BLaER1 treated with 17β-estradiol and CSF1 and Interleukin-3, amounts not matched to agents 10 nM and 100 nM (cell line): ENCODE measurements around the gene ZNF730.
"Not testable (repeated sequence)": the region's sequence is repeated elsewhere in the genome, so short reads cannot be mapped to it uniquely, and the experiment has no call there.

Source experiments
- H3K27ac ChIP-seq, 11 experiments: shearing (Covaris generic); formaldehyde crosslinking; 2 replicates each; pipeline ENCODE4 v1.8.1; 2022
- H3K27me3 ChIP-seq, 11 experiments: shearing (Covaris generic); formaldehyde crosslinking; 2 replicates each; pipeline ENCODE4 v1.8.1; 2022
- H3K36me3 ChIP-seq, 11 experiments: shearing (Covaris generic); formaldehyde crosslinking; 2 replicates each; pipeline ENCODE4 v1.8.1; 2022
- H3K4me1 ChIP-seq, 10 experiments: shearing (Covaris generic); formaldehyde crosslinking; 2 replicates each; pipeline ENCODE4 v1.8.1; 2022
- H3K4me2 ChIP-seq, 11 experiments: shearing (Covaris generic); formaldehyde crosslinking; 2 replicates each; pipeline ENCODE4 v1.8.1; 2022
- H3K4me3 ChIP-seq, 10 experiments: shearing (Covaris generic); formaldehyde crosslinking; 2 replicates each; pipeline ENCODE4 v1.8.1; 2022
- H3K9ac ChIP-seq, 11 experiments: shearing (Covaris generic); formaldehyde crosslinking; 2 replicates each; pipeline ENCODE4 v1.8.1; 2022
- H3K9me3 ChIP-seq, 11 experiments: shearing (Covaris generic); formaldehyde crosslinking; replicated peaks in 1 of 11; 2 replicates each; pipeline ENCODE4 v1.8.1; 2022
- H4K20me1 ChIP-seq, 11 experiments: shearing (Covaris generic); formaldehyde crosslinking; 2 replicates each; pipeline ENCODE4 v1.8.1; 2022
- Cebpa-rat ChIP-seq, 11 experiments: shearing (Covaris generic); IDR thresholded peaks; 2 replicates each; pipeline ENCODE4 v1.8.1; 2022

The ZNF730 gene

GRCh38 chr19:23116802-23117571 is at the start of gene ZNF730:
TSS of gene ZNF730 (plus strand) at chr19:23117025. CDS start at chr19:23117174, 149 bp downstream.
- Histone ChIP-seq H3K9me3 (peaks cover 25 to 43% (median 35%) of the 10 kb centered on the region in 11 experiments), H3K4me1 (peaks cover 0 to 10% (median 4%) of the 10 kb centered on the region in 10 experiments; a peak in 7 of 20 replicates), H3K36me3 (peaks cover 6 to 53% (median 39%) of the 10 kb centered on the region in 11 experiments), H3K27me3 (no peaks in the 10 kb centered on the region), H3K27ac (peak within 1 kb of the TSS in 10 of 11 experiments; percentile 63 to 89 (median 84); a peak in 21 of 22 replicates), H3K4me2 (peak within 1 kb of the TSS; percentile 54 to 82 (median 65)), H4K20me1 (no peaks in the 10 kb centered on the region), H3K4me3 (peak within 1 kb of the TSS; percentile 62 to 76 (median 70)), H3K9ac (peak within 1 kb of the TSS; percentile 72 to 89 (median 86); a peak in 21 of 22 replicates)
- TF ChIP-seq Cebpa-rat (IDR thresholded peaks at IDR 0.05) = no peak

- no peak overlapping the region for H3K27ac ChIP-seq
- no peak for TF ChIP-seq Cebpa-rat (IDR thresholded peaks at IDR 0.05)
- no peaks in the 10 kb centered on the region for H3K27me3 ChIP-seq
- H4K20me1 ChIP-seq = no peaks in the 10 kb centered on the region
- no peak overlapping the region for H3K4me2 ChIP-seq
- no peak overlapping the region for H3K9ac ChIP-seq
- H3K9me3 ChIP-seq = peaks cover 43 to 75% (median 63%) of the 10 kb centered on the region in 11 experiments
- H3K36me3 ChIP-seq = no peaks in the 10 kb centered on the region
- H3K4me3 ChIP-seq = no peak overlapping the region; a peak in 1 of 20 replicates
- no peaks in the 10 kb centered on the region for H3K4me1 ChIP-seq
Observed at GRCh38 chr19:23070353-23071146, 46.3 kb upstream of the ZNF730 start.

GRCh38 chr19:23071147-23071511 is 45.7 kb upstream of the ZNF730 start:
- Histone ChIP-seq H3K36me3 (peaks cover 0 to 1% (median 0%) of the 10 kb centered on the region in 11 experiments; a peak in 1 of 22 replicates), H3K4me2 (no peak overlapping the region), H3K9me3 (peaks cover 43 to 75% (median 63%) of the 10 kb centered on the region in 11 experiments), H4K20me1 (no peaks in the 10 kb centered on the region), H3K27ac (no peak overlapping the region), H3K27me3 (no peaks in the 10 kb centered on the region), H3K4me1 (peaks cover 0 to 5% (median 3%) of the 10 kb centered on the region in 10 experiments; a peak in 8 of 20 replicates), H3K9ac (no peak overlapping the region), H3K4me3 (no peak overlapping the region)
- TF ChIP-seq Cebpa-rat (IDR thresholded peaks at IDR 0.05) = no peak

GRCh38 chr19:23075031-23075733 is 41.6 kb upstream of the ZNF730 start:
- Histone ChIP-seq H3K9ac (peak overlapping the region; percentile 83 to 99 (median 95)), H3K9me3 (peaks cover 47 to 88% (median 84%) of the 10 kb centered on the region in 11 experiments), H3K4me2 (peak overlapping the region; percentile 74 to 87 (median 78)), H4K20me1 (no peaks in the 10 kb centered on the region), H3K27me3 (no peaks in the 10 kb centered on the region), H3K4me1 (peaks cover 0 to 12% (median 9%) of the 10 kb centered on the region in 10 experiments; a peak in 9 of 20 replicates), H3K4me3 (peak overlapping the region; percentile 84 to 99 (median 91)), H3K36me3 (peaks cover 0 to 42% (median 38%) of the 10 kb centered on the region in 11 experiments; a peak in 19 of 22 replicates), H3K27ac (peak overlapping the region; percentile 15 to 97 (median 93); a peak in 21 of 22 replicates)
- no peak for TF ChIP-seq Cebpa-rat (IDR thresholded peaks at IDR 0.05)

- not testable (repeated sequence) for H3K4me2 ChIP-seq
Observed at GRCh38 chr19:23077776-23078175, 39.0 kb upstream of the ZNF730 start.

GRCh38 chr19:23093832-23094231 is 23.0 kb upstream of the ZNF730 start:
- Histone ChIP-seq H3K4me1 (no peaks in the 10 kb centered on the region), H3K9me3 (peaks cover 77 to 96% (median 87%) of the 10 kb centered on the region in 11 experiments), H3K27me3 (no peaks in the 10 kb centered on the region), H3K4me2 (no peak overlapping the region), H3K4me3 (no peak overlapping the region), H3K27ac (no peak overlapping the region), H4K20me1 (no peaks in the 10 kb centered on the region), H3K36me3 (peaks cover 79 to 100% (median 100%) of the 10 kb centered on the region in 11 experiments), H3K9ac (no peak overlapping the region)
- TF ChIP-seq Cebpa-rat (IDR thresholded peaks at IDR 0.05) = no peak

More at GRCh38 chr19:23077776-23078175, 39.0 kb upstream of the ZNF730 start:
- H4K20me1 ChIP-seq, H3K27ac ChIP-seq, H3K9ac ChIP-seq, H3K27me3 ChIP-seq: not testable (repeated sequence)
- Histone ChIP-seq H3K4me3 (peak overlapping the region in 1 of 10 experiments; percentile 90; a peak in 3 of 20 replicates), H3K36me3 (peaks cover 19 to 68% (median 64%) of the 10 kb centered on the region in 11 experiments), H3K9me3 (peaks cover 49 to 89% (median 86%) of the 10 kb centered on the region in 11 experiments), H3K4me1 (peaks cover 0 to 12% (median 9%) of the 10 kb centered on the region in 10 experiments; a peak in 9 of 20 replicates)

GRCh38 chr19:23095418-23095817 is 21.4 kb upstream of the ZNF730 start:
- H3K27me3 ChIP-seq = no peaks in the 10 kb centered on the region
- H3K4me3 ChIP-seq = no peak overlapping the region
- peaks cover 62 to 82% (median 72%) of the 10 kb centered on the region in 11 experiments for H3K9me3 ChIP-seq
- no peaks in the 10 kb centered on the region for H4K20me1 ChIP-seq
- H3K27ac ChIP-seq = no peak overlapping the region
- H3K4me1 ChIP-seq = no peaks in the 10 kb centered on the region
- H3K36me3 ChIP-seq = peaks cover 81 to 100% (median 100%) of the 10 kb centered on the region in 11 experiments
- H3K4me2 ChIP-seq = no peak overlapping the region
- TF ChIP-seq Cebpa-rat (IDR thresholded peaks at IDR 0.05) = no peak; a peak in 1 of 22 replicates
- H3K9ac ChIP-seq = no peak overlapping the region

- H3K4me1 ChIP-seq = no peaks in the 10 kb centered on the region
- no peak overlapping the region for H3K4me3 ChIP-seq
- no peak overlapping the region for H3K4me2 ChIP-seq
- H3K9ac ChIP-seq = no peak overlapping the region
- H3K36me3 ChIP-seq = peaks cover 60 to 100% (median 100%) of the 10 kb centered on the region in 11 experiments
- peaks cover 33 to 53% (median 43%) of the 10 kb centered on the region in 11 experiments for H3K9me3 ChIP-seq
- 0 out of 22 replicates have a peak, but pooled peaks of 1 of the 11 experiments have one; percentile 8 for TF ChIP-seq Cebpa-rat (IDR thresholded peaks at IDR 0.05)
- no peaks in the 10 kb centered on the region for H3K27me3 ChIP-seq
- H3K27ac ChIP-seq = no peak overlapping the region
- H4K20me1 ChIP-seq = no peaks in the 10 kb centered on the region
Observed at GRCh38 chr19:23098286-23098685, 18.5 kb upstream of the ZNF730 start.
